Measurements from ENCODE around the gene TRIM49D2. TPM values are rescaled to one million over a fixed set of nuclear protein-coding genes. Genes with fewer than 3 reads are reported as not detected.
"Not testable (repeated sequence)": the region's sequence is repeated elsewhere in the genome, so short reads cannot be mapped to it uniquely, and the experiment has no call there.

The TRIM49D2 gene
- total RNA-seq, 1 experiment from 2014 or later: not detected

DNA sequence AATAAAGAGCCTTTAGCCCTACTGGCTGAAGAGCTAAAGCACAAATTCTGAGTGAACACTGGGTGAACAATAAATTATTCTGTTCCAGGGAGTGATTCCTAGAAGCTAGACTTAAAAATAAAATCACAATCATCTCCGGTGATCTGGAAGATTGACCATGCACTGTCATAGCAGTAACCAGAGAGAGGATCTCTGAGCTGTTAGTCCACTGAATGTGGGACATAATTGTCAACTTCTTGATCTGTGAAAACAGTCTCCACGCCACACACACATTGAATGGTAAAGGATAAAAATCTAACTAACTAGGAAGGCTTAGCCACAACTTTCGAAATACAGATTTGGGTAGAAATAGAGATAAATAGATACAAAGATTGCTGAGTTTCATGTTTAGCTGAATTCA lies 30.6 kb upstream of the TRIM49D2 start:
- not testable (repeated sequence) for H3K27ac Mint-ChIP-seq; H3K4me1 Mint-ChIP-seq; H2BK12ac ChIP-seq (ENCODE audit: insufficient read length, low read depth, low read length); H3K23ac ChIP-seq (ENCODE audit: insufficient read length, low read depth, low read length); H3K36me3 Mint-ChIP-seq (ENCODE audit: insufficient read depth in 1 of 3, low read depth in 3 of 3); H3K27me3 Mint-ChIP-seq (ENCODE audit: low read depth); H3K9me3 Mint-ChIP-seq; H4K20me1 ChIP-seq (ENCODE audit: control insufficient read depth, insufficient read depth, insufficient read length); H2AFZ ChIP-seq (ENCODE audit: low read length); DNase-seq; H2BK5ac ChIP-seq (ENCODE audit: insufficient read length, low read length); H3K4ac ChIP-seq (ENCODE audit: low read depth, low read length); H4K8ac ChIP-seq (replicated peaks; ENCODE audit: insufficient read length, low read depth, low read length); H3K4me1 ChIP-seq (ENCODE audit: insufficient read depth, low read length); H2BK120ac ChIP-seq (ENCODE audit: low read depth, low read length, poor library complexity, severe bottlenecking); H3K9ac ChIP-seq (ENCODE audit: extremely low read depth, insufficient read length, low read length); H3K27ac ChIP-seq (ENCODE audit: insufficient read length, low read depth, low read length); H3K4me2 ChIP-seq (ENCODE audit: insufficient read depth, insufficient read length, low read length); H3K79me1 ChIP-seq (ENCODE audit: insufficient read depth, low read depth, low read length, poor library complexity, severe bottlenecking); H3K14ac ChIP-seq (ENCODE audit: insufficient read depth, low read length); H2BK20ac ChIP-seq (ENCODE audit: low read depth, low read length, poor library complexity, severe bottlenecking); H3K56ac ChIP-seq (ENCODE audit: insufficient read length, low read depth, low read length); H3T11ph ChIP-seq (ENCODE audit: low read length); H4K91ac ChIP-seq (ENCODE audit: insufficient read length, low read depth, low read length); H3K18ac ChIP-seq (ENCODE audit: insufficient read length, low read depth, low read length); H4K5ac ChIP-seq (ENCODE audit: insufficient read length, low read depth, low read length); H2AK5ac ChIP-seq (ENCODE audit: insufficient read length, low read length); H3K9me3 ChIP-seq (ENCODE audit: control insufficient read depth, low read depth, low read length); H3K79me2 ChIP-seq (ENCODE audit: insufficient read depth, low read length); H2BK15ac ChIP-seq (ENCODE audit: low read depth, low read length); H3K4me3 Mint-ChIP-seq; H3K23me2 ChIP-seq (ENCODE audit: insufficient read length, low read depth, low read length, poor library complexity, severe bottlenecking); H3K27me3 ChIP-seq (ENCODE audit: insufficient read depth, low read length)
- WGBS (ENCODE audit: extremely low coverage, insufficient read length, low lambda C conversion rate): no CpG with 5 or more reads among the region's 3 CpGs

DNA sequence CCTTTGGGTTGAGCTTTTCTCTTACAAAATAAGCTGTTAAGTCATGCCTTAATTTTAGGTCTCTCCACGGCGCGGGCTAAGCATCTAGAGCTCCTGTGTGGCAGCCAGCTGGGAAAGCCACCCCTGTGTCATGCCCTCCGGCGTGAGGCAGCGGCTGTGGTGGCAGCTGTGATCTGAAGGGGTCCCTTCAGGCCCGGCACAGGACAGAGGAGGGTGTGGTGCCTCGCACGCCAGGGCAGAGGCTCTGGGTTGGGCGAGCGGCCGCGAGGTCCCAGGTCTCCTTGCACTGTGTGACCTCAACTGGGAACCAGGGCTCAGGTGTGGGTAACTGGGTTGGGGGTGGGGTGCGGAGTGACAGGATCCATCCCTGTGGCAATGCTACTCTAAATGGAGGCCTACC lies 23.1 kb upstream of the TRIM49D2 start:
- H4K8ac ChIP-seq (replicated peaks; ENCODE audit: insufficient read length, low read depth, low read length); H3K27ac Mint-ChIP-seq; H2BK12ac ChIP-seq (ENCODE audit: insufficient read length, low read depth, low read length); H3K36me3 Mint-ChIP-seq (ENCODE audit: insufficient read depth in 1 of 3, low read depth in 3 of 3); H3K18ac ChIP-seq (ENCODE audit: insufficient read length, low read depth, low read length); H3K4me1 Mint-ChIP-seq; H3K79me2 ChIP-seq (ENCODE audit: insufficient read depth, low read length); H3K9me3 ChIP-seq (ENCODE audit: control insufficient read depth, low read depth, low read length); H2AK5ac ChIP-seq (ENCODE audit: insufficient read length, low read length); H4K20me1 ChIP-seq (ENCODE audit: control insufficient read depth, insufficient read depth, insufficient read length); H3K79me1 ChIP-seq (ENCODE audit: insufficient read depth, low read depth, low read length, poor library complexity, severe bottlenecking); H3K9me3 Mint-ChIP-seq; H3K23ac ChIP-seq (ENCODE audit: insufficient read length, low read depth, low read length); H3K27ac ChIP-seq (ENCODE audit: insufficient read length, low read depth, low read length); H2BK5ac ChIP-seq (ENCODE audit: insufficient read length, low read length); H3K27me3 Mint-ChIP-seq (ENCODE audit: low read depth); H4K91ac ChIP-seq (ENCODE audit: insufficient read length, low read depth, low read length); H4K5ac ChIP-seq (ENCODE audit: insufficient read length, low read depth, low read length); H2AFZ ChIP-seq (ENCODE audit: low read length); H2BK15ac ChIP-seq (ENCODE audit: low read depth, low read length); DNase-seq; H3K9ac ChIP-seq (ENCODE audit: extremely low read depth, insufficient read length, low read length); H3K56ac ChIP-seq (ENCODE audit: insufficient read length, low read depth, low read length); H3K27me3 ChIP-seq (ENCODE audit: insufficient read depth, low read length); H2BK20ac ChIP-seq (ENCODE audit: low read depth, low read length, poor library complexity, severe bottlenecking); H3K14ac ChIP-seq (ENCODE audit: insufficient read depth, low read length); H2BK120ac ChIP-seq (ENCODE audit: low read depth, low read length, poor library complexity, severe bottlenecking); H3K4ac ChIP-seq (ENCODE audit: low read depth, low read length); H3T11ph ChIP-seq (ENCODE audit: low read length); H3K23me2 ChIP-seq (ENCODE audit: insufficient read length, low read depth, low read length, poor library complexity, severe bottlenecking); H3K4me1 ChIP-seq (ENCODE audit: insufficient read depth, low read length); H3K4me2 ChIP-seq (ENCODE audit: insufficient read depth, insufficient read length, low read length); H3K4me3 Mint-ChIP-seq: not testable (repeated sequence)
- WGBS (ENCODE audit: extremely low coverage, insufficient read length, low lambda C conversion rate): no CpG with 5 or more reads among the region's 14 CpGs

Data from H9 (cell line).